Measurements from ENCODE around the gene SNRNP48. TPM values are rescaled to one million over a fixed set of nuclear protein-coding genes. Genes with fewer than 3 reads are reported as not detected.

SNRNP48 gene
- polyA plus RNA-seq, 2 of the 4 experiments (the other 2 are of a cell fraction), result 13.7 to 13.9 TPM

DNA sequence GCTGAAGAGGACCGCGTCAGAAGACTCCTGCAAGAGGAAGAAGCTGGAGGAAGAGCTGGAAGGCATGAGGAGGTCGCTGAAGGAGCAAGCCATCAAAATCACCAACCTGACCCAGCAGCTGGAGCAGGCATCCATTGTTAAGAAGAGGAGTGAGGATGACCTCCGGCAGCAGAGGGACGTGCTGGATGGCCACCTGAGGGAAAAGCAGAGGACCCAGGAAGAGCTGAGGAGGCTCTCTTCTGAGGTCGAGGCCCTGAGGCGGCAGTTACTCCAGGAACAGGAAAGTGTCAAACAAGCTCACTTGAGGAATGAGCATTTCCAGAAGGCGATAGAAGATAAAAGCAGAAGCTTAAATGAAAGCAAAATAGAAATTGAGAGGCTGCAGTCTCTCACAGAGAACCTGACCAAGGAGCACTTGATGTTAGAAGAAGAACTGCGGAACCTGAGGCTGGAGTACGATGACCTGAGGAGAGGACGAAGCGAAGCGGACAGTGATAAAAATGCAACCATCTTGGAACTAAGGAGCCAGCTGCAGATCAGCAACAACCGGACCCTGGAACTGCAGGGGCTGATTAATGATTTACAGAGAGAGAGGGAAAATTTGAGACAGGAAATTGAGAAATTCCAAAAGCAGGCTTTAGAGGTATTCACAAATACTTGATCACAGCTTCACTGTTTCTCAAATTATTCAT is 8.9 kb upstream of the SNRNP48 start:
- TF ChIP-seq NFE2L2 (conservative IDR thresholded peaks at IDR 0.05; ENCODE audit: low read length), result no peak
- no peak for TF ChIP-seq MYC (IDR thresholded peaks at IDR 0.05; ENCODE audit: borderline replicate concordance, low read length)
- no peak for TF ChIP-seq SMC3 (IDR thresholded peaks at IDR 0.05)
- TF ChIP-seq, protein P1, sequence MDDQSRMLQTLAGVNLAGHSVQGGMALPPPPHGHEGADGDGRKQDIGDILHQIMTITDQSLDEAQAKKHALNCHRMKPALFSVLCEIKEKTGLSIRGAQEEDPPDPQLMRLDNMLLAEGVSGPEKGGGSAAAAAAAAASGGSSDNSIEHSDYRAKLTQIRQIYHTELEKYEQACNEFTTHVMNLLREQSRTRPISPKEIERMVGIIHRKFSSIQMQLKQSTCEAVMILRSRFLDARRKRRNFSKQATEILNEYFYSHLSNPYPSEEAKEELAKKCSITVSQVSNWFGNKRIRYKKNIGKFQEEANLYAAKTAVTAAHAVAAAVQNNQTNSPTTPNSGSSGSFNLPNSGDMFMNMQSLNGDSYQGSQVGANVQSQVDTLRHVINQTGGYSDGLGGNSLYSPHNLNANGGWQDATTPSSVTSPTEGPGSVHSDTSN (IDR thresholded peaks at IDR 0.05), result no peak
- no peak for TF ChIP-seq EHF (CRISPR knock-in tag; IDR thresholded peaks at IDR 0.05)
- TF ChIP-seq HOXA7 (CRISPR knock-in tag; IDR thresholded peaks at IDR 0.05), result no peak
- TF ChIP-seq POLR2AphosphoS2 (conservative IDR thresholded peaks at IDR 0.05; ENCODE audit: low read length), result no peak
- TF ChIP-seq HOXB5 (CRISPR knock-in tag; IDR thresholded peaks at IDR 0.05), result no peak
- no peak for TF ChIP-seq HDAC2 (IDR thresholded peaks at IDR 0.05)
- TF ChIP-seq CBX8 (IDR thresholded peaks at IDR 0.05), result no peak
- no peak for TF ChIP-seq NPAS2 (CRISPR knock-in tag; IDR thresholded peaks at IDR 0.05; ENCODE audit: borderline replicate concordance)
- TF ChIP-seq FOSB (CRISPR knock-in tag; IDR thresholded peaks at IDR 0.05), result no peak
- TF ChIP-seq, protein P2, sequence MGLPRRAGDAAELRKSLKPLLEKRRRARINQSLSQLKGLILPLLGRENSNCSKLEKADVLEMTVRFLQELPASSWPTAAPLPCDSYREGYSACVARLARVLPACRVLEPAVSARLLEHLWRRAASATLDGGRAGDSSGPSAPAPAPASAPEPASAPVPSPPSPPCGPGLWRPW (IDR thresholded peaks at IDR 0.05), result no peak
- no peak for TF ChIP-seq ZFP36 (IDR thresholded peaks at IDR 0.05; ENCODE audit: borderline replicate concordance, partially characterized antibody)
- TF ChIP-seq JUN (IDR thresholded peaks at IDR 0.05), result no peak
- CTCF ChIA-PET, result interaction anchor here (1.2 kb wide), 1 partner anchor 9 kb away, joined by 3 read pairs; the partner anchor contains the start of gene SNRNP48
- WGBS (ENCODE audit: missing lambda C conversion rate), result 87% methylated on average over 14 of the region's 14 CpGs
- no peak for FAIRE-seq
- H3K4me2 ChIP-seq, result peak overlapping the region; percentile 27; the same call in 2 of the 3 replicates
- POLR2A ChIA-PET, result no interaction called here
- no peaks in the 10 kb centered on the region for H3K9me3 ChIP-seq
- H3K4me3 ChIP-seq, result no peak overlapping the region
- ATAC-seq, result no peak
- H3K27ac ChIP-seq, result no peak overlapping the region
- H3K4me1 ChIP-seq, result peaks cover 10% of the 10 kb centered on the region
- peak in 1 of 2 experiments; percentile 5 for DNase-seq (ENCODE audit: low read depth in 1 of 2, low spot score in 1 of 2)

DNA sequence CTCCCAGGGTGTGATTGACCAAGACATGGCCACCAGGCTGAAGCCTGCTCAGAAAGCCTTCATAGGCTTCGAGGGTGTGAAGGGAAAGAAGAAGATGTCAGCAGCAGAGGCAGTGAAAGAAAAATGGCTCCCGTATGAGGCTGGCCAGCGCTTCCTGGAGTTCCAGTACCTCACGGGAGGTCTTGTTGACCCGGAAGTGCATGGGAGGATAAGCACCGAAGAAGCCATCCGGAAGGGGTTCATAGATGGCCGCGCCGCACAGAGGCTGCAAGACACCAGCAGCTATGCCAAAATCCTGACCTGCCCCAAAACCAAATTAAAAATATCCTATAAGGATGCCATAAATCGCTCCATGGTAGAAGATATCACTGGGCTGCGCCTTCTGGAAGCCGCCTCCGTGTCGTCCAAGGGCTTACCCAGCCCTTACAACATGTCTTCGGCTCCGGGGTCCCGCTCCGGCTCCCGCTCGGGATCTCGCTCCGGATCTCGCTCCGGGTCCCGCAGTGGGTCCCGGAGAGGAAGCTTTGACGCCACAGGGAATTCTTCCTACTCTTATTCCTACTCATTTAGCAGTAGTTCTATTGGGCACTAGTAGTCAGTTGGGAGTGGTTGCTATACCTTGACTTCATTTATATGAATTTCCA is 4.6 kb upstream of the SNRNP48 start:
- FAIRE-seq, result no peak
- WGBS (ENCODE audit: missing lambda C conversion rate), result 90% methylated on average over 28 of the region's 28 CpGs
- ChIA-PET CTCF (no interaction called here), POLR2A (no interaction called here)
- no peak for ATAC-seq
- no peak for DNase-seq (ENCODE audit: low read depth in 1 of 2, low spot score in 1 of 2)
- no peak overlapping the region for H3K4me3 ChIP-seq
- no peaks in the 10 kb centered on the region for H3K9me3 ChIP-seq
- H3K4me2 ChIP-seq, result no peak overlapping the region
- TF ChIP-seq FOSB (CRISPR knock-in tag; IDR thresholded peaks at IDR 0.05) (no peak), SREBF2 (IDR thresholded peaks at IDR 0.05) (no peak), ZFP36 (IDR thresholded peaks at IDR 0.05; ENCODE audit: borderline replicate concordance, partially characterized antibody) (no peak), ZSCAN20 (CRISPR knock-in tag; IDR thresholded peaks at IDR 0.05) (no peak), EP300 (IDR thresholded peaks at IDR 0.05) (no peak), BHLHE40 (IDR thresholded peaks at IDR 0.05; ENCODE audit: low read depth, low read length) (no peak), JUN (IDR thresholded peaks at IDR 0.05) (no peak), SMC3 (IDR thresholded peaks at IDR 0.05) (no peak), JUNB (IDR thresholded peaks at IDR 0.05) (no peak), POLR2AphosphoS2 (conservative IDR thresholded peaks at IDR 0.05; ENCODE audit: low read length) (no peak), CHD2 (IDR thresholded peaks at IDR 0.05; ENCODE audit: low read length, partially characterized antibody) (no peak), RNF2 (IDR thresholded peaks at IDR 0.05; ENCODE audit: borderline replicate concordance, low read depth) (no peak), CBX2 (IDR thresholded peaks at IDR 0.05; ENCODE audit: borderline replicate concordance, low read depth) (no peak), NPAS2 (CRISPR knock-in tag; IDR thresholded peaks at IDR 0.05; ENCODE audit: borderline replicate concordance) (no peak)
- TF ChIP-seq, protein P3, sequence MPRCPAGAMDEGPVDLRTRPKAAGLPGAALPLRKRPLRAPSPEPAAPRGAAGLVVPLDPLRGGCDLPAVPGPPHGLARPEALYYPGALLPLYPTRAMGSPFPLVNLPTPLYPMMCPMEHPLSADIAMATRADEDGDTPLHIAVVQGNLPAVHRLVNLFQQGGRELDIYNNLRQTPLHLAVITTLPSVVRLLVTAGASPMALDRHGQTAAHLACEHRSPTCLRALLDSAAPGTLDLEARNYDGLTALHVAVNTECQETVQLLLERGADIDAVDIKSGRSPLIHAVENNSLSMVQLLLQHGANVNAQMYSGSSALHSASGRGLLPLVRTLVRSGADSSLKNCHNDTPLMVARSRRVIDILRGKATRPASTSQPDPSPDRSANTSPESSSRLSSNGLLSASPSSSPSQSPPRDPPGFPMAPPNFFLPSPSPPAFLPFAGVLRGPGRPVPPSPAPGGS (IDR thresholded peaks at IDR 0.05), result no peak
- TF ChIP-seq, protein P4, sequence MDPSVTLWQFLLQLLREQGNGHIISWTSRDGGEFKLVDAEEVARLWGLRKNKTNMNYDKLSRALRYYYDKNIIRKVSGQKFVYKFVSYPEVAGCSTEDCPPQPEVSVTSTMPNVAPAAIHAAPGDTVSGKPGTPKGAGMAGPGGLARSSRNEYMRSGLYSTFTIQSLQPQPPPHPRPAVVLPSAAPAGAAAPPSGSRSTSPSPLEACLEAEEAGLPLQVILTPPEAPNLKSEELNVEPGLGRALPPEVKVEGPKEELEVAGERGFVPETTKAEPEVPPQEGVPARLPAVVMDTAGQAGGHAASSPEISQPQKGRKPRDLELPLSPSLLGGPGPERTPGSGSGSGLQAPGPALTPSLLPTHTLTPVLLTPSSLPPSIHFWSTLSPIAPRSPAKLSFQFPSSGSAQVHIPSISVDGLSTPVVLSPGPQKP (IDR thresholded peaks at IDR 0.05; ENCODE audit: low read depth, low read length), result no peak
- TF ChIP-seq, protein P5, sequence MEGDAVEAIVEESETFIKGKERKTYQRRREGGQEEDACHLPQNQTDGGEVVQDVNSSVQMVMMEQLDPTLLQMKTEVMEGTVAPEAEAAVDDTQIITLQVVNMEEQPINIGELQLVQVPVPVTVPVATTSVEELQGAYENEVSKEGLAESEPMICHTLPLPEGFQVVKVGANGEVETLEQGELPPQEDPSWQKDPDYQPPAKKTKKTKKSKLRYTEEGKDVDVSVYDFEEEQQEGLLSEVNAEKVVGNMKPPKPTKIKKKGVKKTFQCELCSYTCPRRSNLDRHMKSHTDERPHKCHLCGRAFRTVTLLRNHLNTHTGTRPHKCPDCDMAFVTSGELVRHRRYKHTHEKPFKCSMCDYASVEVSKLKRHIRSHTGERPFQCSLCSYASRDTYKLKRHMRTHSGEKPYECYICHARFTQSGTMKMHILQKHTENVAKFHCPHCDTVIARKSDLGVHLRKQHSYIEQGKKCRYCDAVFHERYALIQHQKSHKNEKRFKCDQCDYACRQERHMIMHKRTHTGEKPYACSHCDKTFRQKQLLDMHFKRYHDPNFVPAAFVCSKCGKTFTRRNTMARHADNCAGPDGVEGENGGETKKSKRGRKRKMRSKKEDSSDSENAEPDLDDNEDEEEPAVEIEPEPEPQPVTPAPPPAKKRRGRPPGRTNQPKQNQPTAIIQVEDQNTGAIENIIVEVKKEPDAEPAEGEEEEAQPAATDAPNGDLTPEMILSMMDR (IDR thresholded peaks at IDR 0.05), result no peak
- TF ChIP-seq, protein P6, sequence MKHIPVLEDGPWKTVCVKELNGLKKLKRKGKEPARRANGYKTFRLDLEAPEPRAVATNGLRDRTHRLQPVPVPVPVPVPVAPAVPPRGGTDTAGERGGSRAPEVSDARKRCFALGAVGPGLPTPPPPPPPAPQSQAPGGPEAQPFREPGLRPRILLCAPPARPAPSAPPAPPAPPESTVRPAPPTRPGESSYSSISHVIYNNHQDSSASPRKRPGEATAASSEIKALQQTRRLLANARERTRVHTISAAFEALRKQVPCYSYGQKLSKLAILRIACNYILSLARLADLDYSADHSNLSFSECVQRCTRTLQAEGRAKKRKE (CRISPR knock-in tag; IDR thresholded peaks at IDR 0.05; ENCODE audit: low read depth), result no peak
- TF ChIP-seq, protein P2 (IDR thresholded peaks at IDR 0.05), result no peak
- TF ChIP-seq, protein P7, sequence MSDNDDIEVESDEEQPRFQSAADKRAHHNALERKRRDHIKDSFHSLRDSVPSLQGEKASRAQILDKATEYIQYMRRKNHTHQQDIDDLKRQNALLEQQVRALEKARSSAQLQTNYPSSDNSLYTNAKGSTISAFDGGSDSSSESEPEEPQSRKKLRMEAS (IDR thresholded peaks at IDR 0.05), result no peak
- H3K4me1 ChIP-seq, result peaks cover 15% of the 10 kb centered on the region
- H3K27ac ChIP-seq, result no peak overlapping the region
